Naive thymus-derived CD8-positive, alpha-beta T cell (primary cell): ENCODE measurements around the gene FEN1. TPM values are rescaled to one million over a fixed set of nuclear protein-coding genes. Genes with fewer than 3 reads are reported as not detected.

Source experiments
- ATAC-seq, 2 donors: fragments of 150-1000 bp; cut with Tn5 transposase in 1 of 2; sonication (Bioruptor Pico), chemical (Tn5 transposase) in 1 of 2; 1 replicate in 1 of 2; 2 replicates in 1 of 2; pipeline ENCODE4 v1.10.0; 2021; ENCODE audit warnings: mild to moderate bottlenecking in 2 of 2, moderate library complexity in 2 of 2
- POLR2A ChIA-PET: fragments of 350-600 bp; sonication (Branson Sonifier 250); formaldehyde crosslinking; loops from one replicate; lab custom pipeline; 2021; ENCODE audit warnings: antibody characterized with exemption; lab: Charles Lee
- DNase-seq, 10 donors: peaks; one replicate each; pipeline versions ENCODE4 v3.0.0 to v3.0.0-alpha.2; 2020 to 2022
- H3K27ac Mint-ChIP-seq, 10 donors: one replicate each; pipeline ENCODE4 v1.8.0; 2020 to 2022; ENCODE audit warnings: mild to moderate bottlenecking in 10 of 10, mixed read lengths in 10 of 10, moderate library complexity in 4 of 10, inconsistent platforms in 1 of 10
- H3K27me3 Mint-ChIP-seq, 5 donors: one replicate each; pipeline ENCODE4 v1.8.0; 2021 to 2022; ENCODE audit warnings: mixed read lengths in 5 of 5
- H3K36me3 Mint-ChIP-seq, 3 donors: one replicate each; pipeline ENCODE4 v1.8.0; 2020 to 2022; ENCODE audit warnings: mixed read lengths in 3 of 3, mild to moderate bottlenecking in 2 of 3, inconsistent platforms in 1 of 3
- H3K4me1 Mint-ChIP-seq, 4 donors: one replicate each; pipeline ENCODE4 v1.8.0; 2021 to 2022; ENCODE audit warnings: mixed read lengths in 4 of 4
- H3K4me3 Mint-ChIP-seq, 10 donors: one replicate each; pipeline ENCODE4 v1.8.0; 2020 to 2022; ENCODE audit warnings: mild to moderate bottlenecking in 10 of 10, mixed read lengths in 10 of 10, moderate library complexity in 6 of 10, inconsistent platforms in 1 of 10
- H3K9me3 Mint-ChIP-seq, 9 donors: one replicate each; pipeline ENCODE4 v1.8.0; 2020 to 2022; ENCODE audit warnings: mixed read lengths in 9 of 9, mild to moderate bottlenecking in 3 of 9, inconsistent platforms in 1 of 9, moderate library complexity in 1 of 9
- polyA plus RNA-seq, 3 donors: library from polyadenylated mRNA; unstranded; fragments of 300-500 nt; fragmentation: Illumina TruSeq; gene quantifications; one replicate each; pipeline ENCODE4 v1.2.3, GENCODE V29; 2021
- total RNA-seq, 8 experiments: library from RNA in 2 of 8; stranded (reverse) in 2 of 8; gene quantifications; one replicate each; pipeline ENCODE4 v1.2.3 and lab custom pipeline; 2021 to 2026

FEN1 gene
- total and polyA plus RNA-seq, 5 experiments from 2014 or later: 8.3 to 13.1 (median 10.0) TPM

GRCh38 chr11:61762223-61762615 lies 30.5 kb upstream of the FEN1 start:
- Mint-ChIP-seq H3K27me3 (peaks cover 1 to 9% (median 5%) of the 10 kb centered on the region in 5 donors), H3K4me3 (no peak overlapping the region), H3K9me3 (no peaks in the 10 kb centered on the region), H3K27ac (no peak overlapping the region), H3K36me3 (no peaks in the 10 kb centered on the region), H3K4me1 (peaks cover 0 to under 1% (median 0%) of the 10 kb centered on the region in 4 donors)
- POLR2A ChIA-PET: no interaction called here
- ATAC-seq: no peak
- DNase-seq: no peak

GRCh38 chr11:61762798-61763197 lies 29.9 kb upstream of the FEN1 start:
- ATAC-seq (no peak), DNase-seq (no peak)
- Mint-ChIP-seq H3K27me3 (peaks cover 1 to 9% (median 5%) of the 10 kb centered on the region in 5 donors), H3K4me1 (no peaks in the 10 kb centered on the region), H3K27ac (no peak overlapping the region), H3K9me3 (no peaks in the 10 kb centered on the region), H3K36me3 (no peaks in the 10 kb centered on the region), H3K4me3 (no peak overlapping the region)
- POLR2A ChIA-PET: no interaction called here

GRCh38 chr11:61763930-61764605 lies 28.6 kb upstream of the FEN1 start:
- POLR2A ChIA-PET: no interaction called here
- Mint-ChIP-seq H3K4me3 (no peak overlapping the region), H3K9me3 (no peaks in the 10 kb centered on the region), H3K36me3 (no peaks in the 10 kb centered on the region), H3K4me1 (no peaks in the 10 kb centered on the region), H3K27me3 (peaks cover 1 to 9% (median 5%) of the 10 kb centered on the region in 5 donors), H3K27ac (no peak overlapping the region)
- DNase-seq (no peak), ATAC-seq (no peak)

- Mint-ChIP-seq H3K27me3 (peaks cover 1 to 9% (median 5%) of the 10 kb centered on the region in 5 donors), H3K27ac (no peak overlapping the region), H3K4me3 (no peak overlapping the region), H3K9me3 (no peaks in the 10 kb centered on the region), H3K36me3 (no peaks in the 10 kb centered on the region), H3K4me1 (no peaks in the 10 kb centered on the region)
- no peak for ATAC-seq
- POLR2A ChIA-PET: interaction anchor here (0.5 to 0.6 kb wide), 2 partner anchors 34 to 203 kb away, joined by 3 to 5 read pairs; partner anchors contain the start of gene FTH1
- DNase-seq: no peak
These were observed 28.0 kb upstream of the FEN1 start for GRCh38 chr11:61764606-61765260.

- POLR2A ChIA-PET: no interaction called here
- ATAC-seq: no peak
- H3K4me3 Mint-ChIP-seq: no peak overlapping the region
- peaks cover 1 to 9% (median 5%) of the 10 kb centered on the region in 5 donors for H3K27me3 Mint-ChIP-seq
- H3K9me3 Mint-ChIP-seq: no peaks in the 10 kb centered on the region
- no peaks in the 10 kb centered on the region for H3K4me1 Mint-ChIP-seq
- no peak overlapping the region for H3K27ac Mint-ChIP-seq
- H3K36me3 Mint-ChIP-seq: no peaks in the 10 kb centered on the region
- DNase-seq: no peak
These were observed 27.0 kb upstream of the FEN1 start for GRCh38 chr11:61765550-61766253.

GRCh38 chr11:61766353-61766841 lies 26.3 kb upstream of the FEN1 start:
- ATAC-seq (no peak), DNase-seq (no peak)
- no peaks in the 10 kb centered on the region for H3K4me1 Mint-ChIP-seq
- POLR2A ChIA-PET: no interaction called here
- no peak overlapping the region for H3K27ac Mint-ChIP-seq
- no peak overlapping the region for H3K4me3 Mint-ChIP-seq
- no peaks in the 10 kb centered on the region for H3K9me3 Mint-ChIP-seq
- no peaks in the 10 kb centered on the region for H3K36me3 Mint-ChIP-seq
- H3K27me3 Mint-ChIP-seq: peaks cover 1 to 9% (median 5%) of the 10 kb centered on the region in 5 donors

- Mint-ChIP-seq H3K4me1 (peaks cover 0 to 6% (median 2%) of the 10 kb centered on the region in 4 donors), H3K27ac (peak overlapping the region in 1 of 10 donors; percentile 12), H3K36me3 (no peaks in the 10 kb centered on the region), H3K27me3 (peaks cover 0 to 1% (median 0%) of the 10 kb centered on the region in 5 donors), H3K4me3 (no peak overlapping the region), H3K9me3 (no peaks in the 10 kb centered on the region)
- no peak for ATAC-seq
- POLR2A ChIA-PET: no interaction called here
- DNase-seq: no peak
These were observed 24.2 kb upstream of the FEN1 start for GRCh38 chr11:61768376-61769076.

GRCh38 chr11:61769169-61769920 lies 23.4 kb upstream of the FEN1 start:
- H3K27ac Mint-ChIP-seq: no peak overlapping the region
- POLR2A ChIA-PET: no interaction called here

GRCh38 chr11:61769946-61770683 lies 22.6 kb upstream of the FEN1 start:
- POLR2A ChIA-PET: no interaction called here
- peaks cover 0 to 7% (median 4%) of the 10 kb centered on the region in 4 donors for H3K4me1 Mint-ChIP-seq
- no peaks in the 10 kb centered on the region for H3K9me3 Mint-ChIP-seq
- DNase-seq (no peak), ATAC-seq (no peak)
- H3K36me3 Mint-ChIP-seq: no peaks in the 10 kb centered on the region
- no peak overlapping the region for H3K4me3 Mint-ChIP-seq
- peaks cover 0 to 5% (median 1%) of the 10 kb centered on the region in 5 donors for H3K27me3 Mint-ChIP-seq
- no peak overlapping the region for H3K27ac Mint-ChIP-seq

More at GRCh38 chr11:61769169-61769920, 23.4 kb upstream of the FEN1 start:
- H3K4me1 Mint-ChIP-seq: peaks cover 0 to 6% (median 2%) of the 10 kb centered on the region in 4 donors
- no peak for ATAC-seq
- peaks cover 0 to 1% (median 0%) of the 10 kb centered on the region in 5 donors for H3K27me3 Mint-ChIP-seq
- no peaks in the 10 kb centered on the region for H3K36me3 Mint-ChIP-seq
- no peaks in the 10 kb centered on the region for H3K9me3 Mint-ChIP-seq
- no peak overlapping the region for H3K4me3 Mint-ChIP-seq
- DNase-seq: no peak

- Mint-ChIP-seq H3K4me3 (no peak overlapping the region), H3K4me1 (peaks cover 0 to 14% (median 6%) of the 10 kb centered on the region in 4 donors), H3K36me3 (no peaks in the 10 kb centered on the region), H3K27me3 (peaks cover 0 to 12% (median 3%) of the 10 kb centered on the region in 5 donors), H3K27ac (peak overlapping the region in 2 of 10 donors; percentile 25 to 70), H3K9me3 (no peaks in the 10 kb centered on the region)
- ATAC-seq (no peak), DNase-seq (no peak)
- POLR2A ChIA-PET: no interaction called here
These were observed 21.4 kb upstream of the FEN1 start for GRCh38 chr11:61771195-61771894.

- no peak overlapping the region for H3K4me3 Mint-ChIP-seq
- no peak overlapping the region for H3K27ac Mint-ChIP-seq
- H3K36me3 Mint-ChIP-seq: no peaks in the 10 kb centered on the region
- POLR2A ChIA-PET: no interaction called here
- H3K4me1 Mint-ChIP-seq: peaks cover 5 to 17% (median 8%) of the 10 kb centered on the region in 4 donors
- H3K9me3 Mint-ChIP-seq: no peaks in the 10 kb centered on the region
- DNase-seq: no peak
- ATAC-seq: no peak
- peaks cover 0 to 12% (median 3%) of the 10 kb centered on the region in 5 donors for H3K27me3 Mint-ChIP-seq
These were observed 20.7 kb upstream of the FEN1 start for GRCh38 chr11:61771985-61772455.
